ENCODE results near the gene SLC25A48.

Gene SLC25A48

DNA sequence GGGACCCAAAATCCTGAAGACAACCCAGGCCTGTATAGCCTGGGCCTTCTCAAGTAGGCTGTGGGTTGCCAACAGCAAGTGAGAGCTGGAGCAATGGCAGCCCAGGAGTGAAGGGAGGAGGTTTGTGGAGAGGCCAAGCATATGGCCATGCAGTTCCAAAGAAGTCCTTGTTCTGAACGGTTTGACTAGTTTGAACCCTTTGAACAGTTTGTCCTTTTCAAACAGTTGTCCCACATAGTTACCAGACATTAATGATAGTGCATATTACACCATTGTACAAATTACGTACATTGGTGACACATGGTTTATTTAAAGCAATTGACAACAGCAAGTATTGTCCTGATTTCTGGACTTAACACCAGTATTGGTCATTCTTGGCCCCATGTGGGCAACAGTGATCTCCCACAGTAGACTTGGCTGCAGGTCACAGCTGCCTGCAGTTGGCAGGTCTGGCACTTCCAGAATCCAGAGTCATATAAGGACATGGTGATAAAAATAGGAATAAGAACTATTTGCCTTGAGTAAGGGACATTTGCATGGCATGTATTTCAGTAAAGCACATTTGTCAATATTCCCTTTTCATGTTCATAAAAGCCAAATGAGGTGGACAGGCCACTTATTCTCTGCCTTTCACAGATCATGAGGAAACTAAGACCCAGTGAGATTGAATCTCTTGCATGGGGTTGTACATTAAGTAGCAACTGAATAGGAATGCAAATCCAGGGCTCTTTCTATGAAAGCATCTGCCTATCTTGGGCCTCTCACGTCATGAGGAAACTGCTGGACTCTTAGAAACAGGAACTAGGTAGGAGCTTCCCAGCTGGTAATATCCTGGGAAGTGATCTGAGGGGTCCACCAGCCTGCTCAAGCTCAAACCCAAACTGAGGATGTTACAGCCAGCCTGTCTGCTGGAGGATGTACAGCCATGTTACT is 30.3 kb downstream of the SLC25A48 start:
- TF ChIP-seq, protein P1, sequence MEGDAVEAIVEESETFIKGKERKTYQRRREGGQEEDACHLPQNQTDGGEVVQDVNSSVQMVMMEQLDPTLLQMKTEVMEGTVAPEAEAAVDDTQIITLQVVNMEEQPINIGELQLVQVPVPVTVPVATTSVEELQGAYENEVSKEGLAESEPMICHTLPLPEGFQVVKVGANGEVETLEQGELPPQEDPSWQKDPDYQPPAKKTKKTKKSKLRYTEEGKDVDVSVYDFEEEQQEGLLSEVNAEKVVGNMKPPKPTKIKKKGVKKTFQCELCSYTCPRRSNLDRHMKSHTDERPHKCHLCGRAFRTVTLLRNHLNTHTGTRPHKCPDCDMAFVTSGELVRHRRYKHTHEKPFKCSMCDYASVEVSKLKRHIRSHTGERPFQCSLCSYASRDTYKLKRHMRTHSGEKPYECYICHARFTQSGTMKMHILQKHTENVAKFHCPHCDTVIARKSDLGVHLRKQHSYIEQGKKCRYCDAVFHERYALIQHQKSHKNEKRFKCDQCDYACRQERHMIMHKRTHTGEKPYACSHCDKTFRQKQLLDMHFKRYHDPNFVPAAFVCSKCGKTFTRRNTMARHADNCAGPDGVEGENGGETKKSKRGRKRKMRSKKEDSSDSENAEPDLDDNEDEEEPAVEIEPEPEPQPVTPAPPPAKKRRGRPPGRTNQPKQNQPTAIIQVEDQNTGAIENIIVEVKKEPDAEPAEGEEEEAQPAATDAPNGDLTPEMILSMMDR (IDR thresholded peaks at IDR 0.05): no peak

DNA sequence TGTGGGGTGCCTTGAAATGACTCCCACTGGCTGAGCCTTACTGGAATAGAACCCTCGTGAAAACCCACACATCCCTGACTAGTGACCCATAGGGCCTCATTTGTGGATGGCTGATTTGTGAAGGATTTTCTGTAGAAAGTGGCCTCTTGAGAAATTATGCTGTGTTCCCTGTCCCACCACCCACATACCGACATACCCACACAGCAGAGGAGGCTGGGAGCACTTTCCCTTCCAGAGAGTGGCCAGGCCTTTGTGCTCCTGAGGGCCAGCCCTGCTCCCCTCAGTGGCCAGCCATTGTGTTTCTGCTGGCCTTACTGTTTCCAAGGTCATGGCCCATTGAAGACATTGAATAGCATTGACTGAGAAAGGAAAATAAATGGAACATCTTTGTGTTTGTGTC is 31.6 kb downstream of the SLC25A48 start:
- TF ChIP-seq, protein P1 (IDR thresholded peaks at IDR 0.05): no peak

DNA sequence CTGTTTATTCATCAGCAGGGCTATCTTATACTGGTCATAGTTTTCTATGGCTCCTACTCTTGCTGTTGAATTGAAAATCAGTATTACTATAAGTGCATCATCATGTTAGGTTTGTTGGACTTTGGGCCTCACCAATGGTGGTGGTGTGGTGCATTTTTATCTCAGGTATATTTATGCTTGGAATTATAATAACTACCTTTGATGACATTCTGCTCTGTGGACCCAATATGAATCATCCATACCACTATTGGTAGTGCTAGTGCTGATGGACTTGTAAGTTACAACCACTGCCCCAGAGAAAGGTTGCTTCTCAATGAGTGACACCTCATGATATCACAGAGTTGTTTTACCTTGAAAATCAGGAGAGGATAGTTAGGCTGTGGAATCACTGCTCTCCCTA is 33.1 kb downstream of the SLC25A48 start:
- TF ChIP-seq, protein P1 (IDR thresholded peaks at IDR 0.05): no peak

DNA sequence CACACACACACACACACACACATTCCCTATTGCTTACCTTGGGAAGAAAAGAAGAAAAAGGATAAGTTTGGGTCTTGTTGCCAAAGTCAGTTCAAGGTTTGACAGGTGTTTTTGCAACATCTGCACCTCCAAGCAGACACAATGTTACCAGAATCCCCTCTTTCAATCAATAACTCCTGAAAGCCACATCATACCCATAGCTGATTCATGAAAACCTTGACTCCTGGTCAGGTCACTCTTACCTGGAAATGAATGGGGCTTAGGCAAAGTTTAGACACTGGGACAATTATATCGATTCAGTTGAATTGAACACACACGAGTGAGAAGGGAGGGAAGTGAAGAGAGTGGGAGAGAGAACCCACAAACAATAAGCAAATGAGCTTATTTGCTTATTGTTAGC is 34.2 kb downstream of the SLC25A48 start:
- TF ChIP-seq, protein P1 (IDR thresholded peaks at IDR 0.05): no peak

DNA sequence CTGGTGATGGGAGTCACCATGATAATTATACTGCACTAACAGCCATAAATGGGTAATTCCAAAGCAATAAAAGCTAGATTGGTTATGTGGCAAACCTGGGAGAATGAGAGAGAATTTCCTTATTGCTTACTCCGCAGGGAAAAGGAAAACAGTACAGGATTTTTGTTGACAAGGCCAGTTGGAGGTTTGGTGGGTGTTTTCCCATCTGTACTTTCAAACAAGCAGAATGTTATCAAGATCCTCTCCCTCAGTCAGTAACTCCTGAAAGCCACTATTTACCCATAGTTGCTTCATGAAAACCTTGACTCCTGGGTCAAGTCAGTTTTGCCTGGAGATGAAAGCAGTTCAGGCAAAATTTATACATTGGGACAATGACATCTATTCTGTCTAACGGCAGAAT is 34.8 kb downstream of the SLC25A48 start:
- TF ChIP-seq, protein P1 (IDR thresholded peaks at IDR 0.05): no peak

DNA sequence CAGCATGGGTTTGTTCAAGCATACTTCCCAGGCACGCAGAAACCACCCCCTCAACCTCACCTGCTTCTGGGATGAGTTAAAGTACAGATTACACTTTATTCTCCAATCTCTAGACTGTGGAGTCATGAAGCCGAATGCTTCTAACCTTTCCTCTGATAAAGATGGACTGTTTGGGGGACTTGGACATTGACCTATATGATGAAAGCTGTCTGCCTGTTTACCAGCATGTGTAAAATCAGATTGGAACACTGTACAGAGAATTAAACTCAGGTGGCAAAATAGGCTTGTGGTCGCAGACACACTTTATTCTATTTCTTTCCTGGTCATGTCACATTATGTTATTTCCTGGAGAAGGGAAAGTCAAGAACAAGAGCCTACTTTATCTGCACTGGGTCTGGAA is 35.5 kb downstream of the SLC25A48 start:
- TF ChIP-seq, protein P1 (IDR thresholded peaks at IDR 0.05): no peak

DNA sequence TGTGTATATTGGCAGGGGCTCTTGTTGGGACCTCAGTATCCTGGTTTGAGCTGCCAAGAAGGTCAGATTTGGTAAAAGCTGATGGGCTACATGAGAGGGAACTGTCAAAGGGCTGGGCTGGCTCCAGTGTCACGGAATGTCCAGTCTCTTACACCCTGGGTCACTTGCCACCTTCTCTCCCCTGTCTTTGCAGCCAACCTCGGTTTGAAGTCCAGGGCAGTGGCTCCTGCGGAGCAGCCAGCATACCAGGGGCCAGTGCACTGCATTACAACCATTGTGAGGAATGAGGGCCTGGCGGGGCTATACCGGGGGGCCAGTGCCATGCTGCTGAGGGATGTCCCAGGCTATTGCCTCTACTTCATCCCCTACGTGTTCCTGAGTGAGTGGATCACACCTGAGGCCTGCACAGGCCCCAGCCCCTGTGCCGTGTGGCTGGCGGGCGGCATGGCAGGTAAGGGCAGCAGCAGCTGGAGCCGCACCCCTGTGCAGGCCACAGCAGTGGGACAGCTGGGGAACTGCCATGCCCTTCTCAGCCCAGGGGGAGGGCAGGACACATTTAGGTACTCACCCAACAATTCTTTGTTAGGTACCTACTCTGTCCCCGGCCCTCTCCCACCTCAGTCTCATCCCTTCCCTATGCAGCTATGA is 36.9 kb downstream of the SLC25A48 start:
- TF ChIP-seq, protein P1 (IDR thresholded peaks at IDR 0.05): no peak

Measured in LNCAP (cell line).